ENCODE results near the gene PLCD1.

DNA sequence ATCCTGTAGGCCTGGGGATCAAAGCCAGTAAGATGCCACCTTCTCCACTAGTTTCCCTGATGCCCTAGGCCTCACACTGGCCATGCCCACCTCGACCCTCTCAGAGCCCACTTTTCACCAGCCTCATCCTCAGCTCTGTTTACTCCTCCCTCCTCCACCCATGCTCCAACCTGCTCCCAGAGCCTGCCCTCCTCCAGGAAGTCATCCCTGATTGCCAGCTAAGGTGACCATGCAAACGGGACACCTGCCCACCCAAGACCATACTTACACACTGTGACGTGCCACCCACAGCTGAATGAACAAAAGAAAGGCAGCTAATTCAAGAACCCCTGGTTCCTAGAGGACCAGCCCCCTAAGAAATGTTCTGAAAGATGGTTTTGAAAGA is 9.1 kb downstream of the PLCD1 start:
- TF ChIP-seq, protein P1, sequence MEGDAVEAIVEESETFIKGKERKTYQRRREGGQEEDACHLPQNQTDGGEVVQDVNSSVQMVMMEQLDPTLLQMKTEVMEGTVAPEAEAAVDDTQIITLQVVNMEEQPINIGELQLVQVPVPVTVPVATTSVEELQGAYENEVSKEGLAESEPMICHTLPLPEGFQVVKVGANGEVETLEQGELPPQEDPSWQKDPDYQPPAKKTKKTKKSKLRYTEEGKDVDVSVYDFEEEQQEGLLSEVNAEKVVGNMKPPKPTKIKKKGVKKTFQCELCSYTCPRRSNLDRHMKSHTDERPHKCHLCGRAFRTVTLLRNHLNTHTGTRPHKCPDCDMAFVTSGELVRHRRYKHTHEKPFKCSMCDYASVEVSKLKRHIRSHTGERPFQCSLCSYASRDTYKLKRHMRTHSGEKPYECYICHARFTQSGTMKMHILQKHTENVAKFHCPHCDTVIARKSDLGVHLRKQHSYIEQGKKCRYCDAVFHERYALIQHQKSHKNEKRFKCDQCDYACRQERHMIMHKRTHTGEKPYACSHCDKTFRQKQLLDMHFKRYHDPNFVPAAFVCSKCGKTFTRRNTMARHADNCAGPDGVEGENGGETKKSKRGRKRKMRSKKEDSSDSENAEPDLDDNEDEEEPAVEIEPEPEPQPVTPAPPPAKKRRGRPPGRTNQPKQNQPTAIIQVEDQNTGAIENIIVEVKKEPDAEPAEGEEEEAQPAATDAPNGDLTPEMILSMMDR (IDR thresholded peaks at IDR 0.05; ENCODE audit: low read length), result no peak
- no peak for TF ChIP-seq EZH2 (optimal IDR thresholded peaks at IDR 0.05; ENCODE audit: low read depth, low read length)

All from MM.1S (cell line).